Mucosa of descending colon (tissue), 3 donors: ENCODE data around the gene RPL10A. TPM values are rescaled to one million over a fixed set of nuclear protein-coding genes. Genes with fewer than 3 reads are reported as not detected.

Experiments
- ATAC-seq: fragments of 200-7000 bp; cut with Tn5 transposase; one replicate; pipeline ENCODE4 v1.9.1; 2020; ENCODE audit warnings: mild to moderate bottlenecking, moderate library complexity
- DNase-seq, 3 donors: peaks; one replicate each; pipeline ENCODE4 v3.0.0-alpha.2; 2020
- H3K36me3 ChIP-seq: fragments of 200-600 bp; one replicate; pipeline ENCODE4 v1.8.0; 2021; ENCODE audit warnings: low read depth, mild to moderate bottlenecking
- H3K4me1 ChIP-seq: fragments of 200-600 bp; one replicate; pipeline ENCODE4 v1.8.0; 2021; ENCODE audit warnings: low read depth, mild to moderate bottlenecking
- H3K4me3 ChIP-seq: fragments of 200-600 bp; one replicate; pipeline ENCODE4 v1.8.0; 2021; ENCODE audit warnings: mild to moderate bottlenecking
- H3K9me3 ChIP-seq: fragments of 200-600 bp; one replicate; pipeline ENCODE4 v1.8.0; 2021; ENCODE audit warnings: mild to moderate bottlenecking
- CTCF ChIP-seq: fragments of 200-600 bp; IDR thresholded peaks from one replicate; pipeline ENCODE4 v1.8.0; 2022; ENCODE audit warnings: antibody characterized with exemption, mild to moderate bottlenecking
- intact Hi-C, 2 donors: fragments of 100-400 bp; cut with DNase I in 1 of 2; cut with micrococcal nuclease in 1 of 2; formaldehyde crosslinking; loops; one replicate each; pipeline versions ENCODE4 v1.11.0 to v1.11.1; 2022; cut with DNase I, micrococcal nuclease
- long read RNA-seq, 2 donors: library from polyadenylated mRNA; unstranded; transcript quantifications; one replicate each; pipeline ENCODE4 v2.0.0, GENCODE V29; 2019 to 2021
- total RNA-seq, 3 donors: library from RNA; stranded (reverse); fragmentation: NEBNext Ultra II Directional in 2 of 3; extraction: Animal tissue kit (Norgen Biotek cat#: 25700) in 2 of 3; gene quantifications; one replicate each; pipeline versions ENCODE4 v1.2.1 to v1.2.4, GENCODE V29; 2021 to 2023
- donor health status: DM: no; HTN: no; CAD: no; lungs with moderate emphysema.
- donor health status: DM: no; HTN: no; CAD: no.
- donor health status: DM: no; HTN: yes; CAD: no.

The RPL10A gene
- 1,000 to 10,000 TPM in 1 of 3 donors, 100 to 1,000 TPM in 2; 849 to 1,069 (median 985) TPM for total RNA-seq
- long read RNA-seq, donor 1, transcript RPL10A-201 (6 exons, 716 nt) = major isoform, 446 of 485 reads
- long read RNA-seq, donor 1, transcript RPL10A-204 (6 exons, 962 nt) = minor isoform, 7 of 485 reads
- long read RNA-seq, donor 1, transcript RPL10A-202 (5 exons, 1,063 nt) = minor isoform, 9 of 485 reads
- long read RNA-seq, donor 1, partial matches to known transcripts = 6 of 485 reads
- long read RNA-seq, donor 1, other reads (novel, unspliced or antisense) = 13 of 485 reads
- long read RNA-seq, donor 2, transcript RPL10A-201 (6 exons, 716 nt) = major isoform, 590 of 735 reads
- long read RNA-seq, donor 2, transcript RPL10A-203 (5 exons, 1,069 nt) = minor isoform, 13 of 735 reads
- long read RNA-seq, donor 2, transcript RPL10A-202 (5 exons, 1,063 nt) = minor isoform, 67 of 735 reads
- long read RNA-seq, donor 2, partial matches to known transcripts = 36 of 735 reads
- long read RNA-seq, donor 2, other reads (novel, unspliced or antisense) = 29 of 735 reads

- peak; percentile 93 for ATAC-seq
- peaks cover 20% of the 10 kb centered on the region for H3K4me1 ChIP-seq
- TF ChIP-seq CTCF = peak; percentile 96
Measured at GRCh38 chr6:35468181-35468979, at the start of gene RPL10A. RPL10A (plus strand) TSS chr6:35468401; CDS start chr6:35468435, 34 bp downstream.

DNA sequence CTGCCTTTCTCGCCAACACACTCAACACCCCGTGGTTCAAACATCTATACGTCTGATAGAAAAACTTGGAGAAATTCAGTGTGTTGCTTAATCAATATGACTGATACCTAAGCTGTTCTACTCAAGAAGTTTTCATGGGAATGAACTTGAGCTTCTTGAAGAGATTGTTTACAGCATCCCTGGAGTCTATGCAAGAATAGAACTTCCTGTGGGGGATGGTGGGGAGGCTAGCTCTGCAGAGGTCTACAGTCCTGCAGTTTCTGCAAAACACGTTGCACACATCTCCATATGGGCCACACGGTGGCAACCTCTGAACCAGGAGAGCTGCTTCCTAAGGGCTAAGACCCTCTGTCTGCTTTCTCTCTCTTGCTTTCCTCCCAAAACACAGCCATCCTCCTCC, 48.8 kb upstream of the RPL10A start:
- H3K4me3 ChIP-seq = no peak overlapping the region
- no peak for TF ChIP-seq CTCF
- H3K36me3 ChIP-seq = no peaks in the 10 kb centered on the region
- H3K4me1 ChIP-seq = peaks cover 17% of the 10 kb centered on the region
- DNase-seq (no peak), ATAC-seq (peak; percentile 10)
- intact Hi-C loops = no loop called here
- no peaks in the 10 kb centered on the region for H3K9me3 ChIP-seq

More at GRCh38 chr6:35468181-35468979, at the start of gene RPL10A:
- Histone ChIP-seq H3K9me3 (no peaks in the 10 kb centered on the region), H3K36me3 (peaks cover 3% of the 10 kb centered on the region), H3K4me3 (peak within 1 kb of the TSS; percentile 66)
- DNase-seq = peak; percentile 96 to 97 (median 97)
- intact Hi-C loops = no loop called here

DNA sequence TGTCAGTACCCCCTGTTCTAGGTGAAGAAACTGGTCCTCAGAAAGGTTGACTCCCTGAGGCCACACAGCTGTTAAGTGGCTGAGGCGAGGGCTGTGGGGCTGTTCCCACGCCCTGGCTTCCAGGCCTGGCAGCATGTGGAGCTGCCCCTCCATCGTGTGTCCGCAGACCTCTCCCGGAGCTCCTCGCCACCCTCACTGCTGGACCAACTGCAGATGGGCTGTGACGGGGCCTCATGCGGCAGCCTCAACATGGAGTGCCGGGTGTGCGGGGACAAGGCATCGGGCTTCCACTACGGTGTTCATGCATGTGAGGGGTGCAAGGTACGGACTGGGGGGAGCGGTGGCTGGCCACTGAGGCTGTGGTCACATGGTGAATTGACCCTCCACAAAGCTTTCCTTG, 48.2 kb upstream of the RPL10A start:
- Histone ChIP-seq H3K4me1 (peaks cover 12% of the 10 kb centered on the region), H3K4me3 (no peak overlapping the region), H3K36me3 (no peaks in the 10 kb centered on the region), H3K9me3 (no peaks in the 10 kb centered on the region)
- ATAC-seq = no peak
- no peak for DNase-seq
- TF ChIP-seq CTCF = no peak
- intact Hi-C loops = no loop called here

GRCh38 chr6:35425284-35425683, 42.9 kb upstream of the RPL10A start:
- intact Hi-C loops = no loop called here
- TF ChIP-seq CTCF = no peak
- ATAC-seq (no peak), DNase-seq (no peak)
- Histone ChIP-seq H3K36me3 (no peaks in the 10 kb centered on the region), H3K4me1 (no peaks in the 10 kb centered on the region), H3K4me3 (no peak overlapping the region), H3K9me3 (peaks cover 13% of the 10 kb centered on the region)

- ATAC-seq (peak; percentile 17), DNase-seq (no peak)
- no peaks in the 10 kb centered on the region for H3K4me1 ChIP-seq
- TF ChIP-seq CTCF = no peak
- intact Hi-C loops = no loop called here
- H3K4me3 ChIP-seq = no peak overlapping the region
- no peaks in the 10 kb centered on the region for H3K36me3 ChIP-seq
- H3K9me3 ChIP-seq = peaks cover 13% of the 10 kb centered on the region
Measured at GRCh38 chr6:35426074-35426473, 42.1 kb upstream of the RPL10A start.
